ENCODE data around the gene TXNL4A. TPM values are rescaled to one million over a fixed set of nuclear protein-coding genes. Genes with fewer than 3 reads are reported as not detected.

TXNL4A gene
- total RNA-seq, 1 donor from 2014 or later = 79.6 TPM

Other genes with a start within 250 kb of the TXNL4A start
- not detected in 2 replicates for gene KCNG2, start 190.6 kb downstream of the TXNL4A start, total RNA-seq
- gene SLC66A2, start 36.9 kb downstream of the TXNL4A start, total RNA-seq = 30.5 and 36.3 TPM in 2 replicates
- 26.4 and 29.3 TPM in 2 replicates for gene HSBP1L1, start 23.9 kb downstream of the TXNL4A start, total RNA-seq
- gene RBFA, start 45.9 kb upstream of the TXNL4A start, total RNA-seq = 30.6 and 33.0 TPM in 2 replicates
- 21.8 and 28.1 TPM in 2 replicates for gene ADNP2, start 120.7 kb upstream of the TXNL4A start, total RNA-seq

Data from kidney epithelial cell (primary cell).